Hepatocyte (in vitro differentiated cells): Measurements from ENCODE around the gene MAPKAP1.

Experiments used
- CTCF ChIP-seq: fragments of 200-600 bp; sonication (generic); IDR thresholded peaks from 2 replicates; pipeline ENCODE4 v1.5.1; 2016; ENCODE audit warnings: antibody characterized with exemption, mild to moderate bottlenecking; ENCODE audit not compliant: poor library complexity
- EZH2 ChIP-seq: fragments of 200-600 bp; sonication (generic); IDR thresholded peaks from 2 replicates; pipeline ENCODE4 v1.6.1; 2016; ENCODE audit warnings: antibody characterized with exemption, mild to moderate bottlenecking, borderline replicate concordance
- EZH2phosphoT487 ChIP-seq: fragments of 200-600 bp; sonication (generic); IDR thresholded peaks from one replicate; pipeline ENCODE4 v1.6.1; 2018; ENCODE audit warnings: antibody characterized with exemption, mild to moderate bottlenecking, low read depth, moderate library complexity; ENCODE audit not compliant: unreplicated experiment, severe bottlenecking

GRCh38 chr9:125430161-125431011 is 276.6 kb downstream of the MAPKAP1 start:
- no peak for TF ChIP-seq CTCF
- no peak for TF ChIP-seq EZH2phosphoT487
- no peak for TF ChIP-seq EZH2
